GM12878 (cell line): Measurements from ENCODE around the gene IRS1. TPM values are rescaled to one million over a fixed set of nuclear protein-coding genes. Genes with fewer than 3 reads are reported as not detected.

Source experiments
- ATAC-seq: fragments of 200-7000 bp; cut with Tn5 transposase; 3 replicates; pipeline ENCODE4 v1.9.1; 2020; ENCODE audit warnings: mild to moderate bottlenecking, moderate library complexity
- BruUV-seq: library from RNA; stranded (reverse); fragments of 400-500 nt; replicated peaks from 2 replicates; lab custom pipeline; 2021; lab: Mats Ljungman, UMichigan
- CTCF ChIA-PET: fragments of 300-600 bp; sonication (Branson Sonifier 250); formaldehyde crosslinking; extraction: SDS; loops from one replicate; lab custom pipeline; 2021; ENCODE audit warnings: inconsistent platforms; lab: Yijun Ruan, JAX
- POLR2A ChIA-PET: fragments of 350-600 bp; formaldehyde crosslinking; extraction: SDS; loops from one replicate; lab custom pipeline; 2021; ENCODE audit warnings: inconsistent platforms; lab: Charles Lee
- RAD21 ChIA-PET: fragments of 300-600 bp; sonication (Branson Sonifier 250); formaldehyde crosslinking; loops from one replicate; lab custom pipeline; 2023; ENCODE audit warnings: antibody characterized with exemption; ENCODE audit not compliant: unreplicated experiment; lab: Charles Lee
- SMC1A ChIA-PET: fragments of 300-600 bp; sonication (Branson Sonifier 250); formaldehyde crosslinking; loops from one replicate; lab custom pipeline; 2023; ENCODE audit not compliant: unreplicated experiment, uncharacterized antibody; lab: Charles Lee
- DNase-seq: peaks from one replicate; pipeline ENCODE4 v3.0.0-alpha.2; 2011; ENCODE audit warnings: low read depth, low spot score
- FAIRE-seq: peaks from 3 replicates; lab custom pipeline; 2011; peaks lifted over from hg19 to GRCh38; lab: Jason Lieb, UNC
- H2AFZ ChIP-seq: 2 replicates; pipeline ENCODE4 v1.6.0; 2011; ENCODE audit warnings: low read depth, low read length, control low read depth; ENCODE audit not compliant: control insufficient read depth
- H3K27ac ChIP-seq: 2 replicates; pipeline ENCODE4 v1.5.1; 2011; ENCODE audit warnings: control low read depth; ENCODE audit not compliant: control insufficient read depth, insufficient read depth
- H3K27me3 ChIP-seq, 2 experiments: replicated peaks in 1 of 2; 2 replicates each; pipeline versions ENCODE4 v1.6.0 to v1.6.1; 2011; ENCODE audit warnings: low read length in 1 of 2; ENCODE audit not compliant: control insufficient read depth in 2 of 2, insufficient read depth in 2 of 2
- H3K36me3 ChIP-seq, 2 experiments: 2 replicates each; pipeline ENCODE4 v1.5.1; 2011; ENCODE audit warnings: low read length in 1 of 2; ENCODE audit not compliant: control insufficient read depth in 2 of 2, insufficient read depth in 2 of 2
- H3K4me1 ChIP-seq: 2 replicates; pipeline ENCODE4 v1.6.1; 2011; ENCODE audit warnings: mild to moderate bottlenecking, low read length, moderate library complexity, mixed read lengths; ENCODE audit not compliant: control insufficient read depth, insufficient read depth
- H3K4me2 ChIP-seq: 2 replicates; pipeline ENCODE4 v1.6.0; 2011; ENCODE audit warnings: control low read depth; ENCODE audit not compliant: control insufficient read depth, insufficient read depth
- H3K4me3 ChIP-seq: fragments of 200-600 bp; sonication (generic); 2 replicates; pipeline ENCODE4 v1.5.1; 2016
- H3K79me2 ChIP-seq: 2 replicates; pipeline ENCODE4 v1.6.0; 2011; ENCODE audit warnings: low read length; ENCODE audit not compliant: control insufficient read depth, insufficient read depth
- H3K9ac ChIP-seq: 2 replicates; pipeline ENCODE4 v1.8.0; 2011; ENCODE audit warnings: low read length, control low read depth, mixed read lengths; ENCODE audit not compliant: control insufficient read depth, insufficient read depth
- H3K9me3 ChIP-seq: replicated peaks from 3 replicates; pipeline ENCODE4 v1.5.1; 2011; ENCODE audit warnings: mild to moderate bottlenecking, low read length; ENCODE audit not compliant: control insufficient read depth, insufficient read depth
- H4K20me1 ChIP-seq: 2 replicates; pipeline ENCODE4 v1.6.0; 2011; ENCODE audit not compliant: control insufficient read depth, insufficient read depth
- ATF7 ChIP-seq: fragments of 450-650 bp; IDR thresholded peaks from 2 replicates; pipeline ENCODE4 v1.6.1; 2016; ENCODE audit warnings: low read depth, mild to moderate bottlenecking
- BCLAF1 ChIP-seq: fragments of 450-650 bp; IDR thresholded peaks from 2 replicates; pipeline ENCODE4 v1.6.1; 2017; ENCODE audit warnings: antibody characterized with exemption, mild to moderate bottlenecking, moderate library complexity
- CHD1 ChIP-seq: IDR thresholded peaks from 2 replicates; pipeline ENCODE4 v1.6.1; 2012; ENCODE audit warnings: low read depth, low read length, improper control_type of control experiment
- CREB1 ChIP-seq: IDR thresholded peaks from 2 replicates; pipeline ENCODE4 v1.6.1; 2012; ENCODE audit warnings: low read depth, mild to moderate bottlenecking, inconsistent platforms
- EGR1 ChIP-seq, 2 experiments: IDR thresholded peaks; 1 replicate in 1 of 2; 2 replicates in 1 of 2; pipeline ENCODE4 v1.6.1; 2011 to 2012; ENCODE audit warnings: low read depth in 2 of 2, low read length in 2 of 2, borderline replicate concordance in 1 of 2, mild to moderate bottlenecking in 1 of 2, moderate library complexity in 1 of 2
- EP300 ChIP-seq, 2 experiments: fragments of 150-350 bp in 1 of 2; IDR thresholded peaks; 2 replicates each; pipeline ENCODE4 v1.6.1; 2011 to 2012; ENCODE audit warnings: low read depth in 2 of 2, low read length in 2 of 2, borderline replicate concordance in 1 of 2, improper control_type of control experiment in 1 of 2, inconsistent platforms in 1 of 2; ENCODE audit not compliant: control insufficient read depth in 1 of 2
- MTA2 ChIP-seq: fragments of 450-650 bp; IDR thresholded peaks from 2 replicates; pipeline ENCODE4 v1.6.1; 2016; ENCODE audit warnings: low read depth, mild to moderate bottlenecking, moderate library complexity
- PAX8 ChIP-seq: fragments of 450-650 bp; IDR thresholded peaks from 2 replicates; pipeline ENCODE4 v1.6.1; 2017; ENCODE audit warnings: mild to moderate bottlenecking, moderate library complexity
- POU2F2 ChIP-seq: IDR thresholded peaks from 3 replicates; pipeline ENCODE4 v1.6.1; 2011; ENCODE audit warnings: low read depth, mild to moderate bottlenecking, low read length, borderline replicate concordance
- RB1 ChIP-seq: fragments of 450-650 bp; formaldehyde crosslinking; IDR thresholded peaks from 2 replicates; pipeline ENCODE4 v1.6.1; 2017; ENCODE audit warnings: mild to moderate bottlenecking, borderline replicate concordance
- SPI1 ChIP-seq: IDR thresholded peaks from 2 replicates; pipeline ENCODE4 v1.6.1; 2011; ENCODE audit warnings: low read depth, mild to moderate bottlenecking, low read length, moderate library complexity, borderline replicate concordance; ENCODE audit not compliant: insufficient read depth
- TCF3 ChIP-seq: IDR thresholded peaks from 2 replicates; pipeline ENCODE4 v1.6.1; 2012; ENCODE audit warnings: low read depth, mild to moderate bottlenecking, low read length, borderline replicate concordance; ENCODE audit not compliant: insufficient read depth
- ZBED1 ChIP-seq: IDR thresholded peaks from 2 replicates; pipeline ENCODE4 v1.6.1; 2016; ENCODE audit warnings: borderline replicate concordance
- ZNF274 ChIP-seq: IDR thresholded peaks from one replicate; pipeline ENCODE4 v1.8.0; 2011; ENCODE audit not compliant: insufficient read length, insufficient read depth
- WGBS: methylation state at CpG from one replicate; pipeline ENCODE4 v1.1.6; 2016; ENCODE audit warnings: low lambda C conversion rate; ENCODE audit not compliant: insufficient replicate concordance, insufficient coverage; ENCODE audit errors: missing lambda C conversion rate; 5-methylcytosine and 5-hydroxymethylcytosine counted together
- in situ Hi-C: fragments of 300-500 bp; cut with MboI; formaldehyde crosslinking; loops from 9 replicates; pipeline ENCODE4 v1.14.3; 2018; ENCODE audit warnings: mixed read lengths
- intact Hi-C: fragments of 100-400 bp; cut with micrococcal nuclease; formaldehyde crosslinking; loops from one replicate; pipeline ENCODE4 v1.14.2; 2022; ENCODE audit not compliant: unreplicated experiment
- polyA plus RNA-seq, 11 experiments: library from polyadenylated mRNA; depleted of rRNA in 4 of 11; unstranded in 6 of 11; stranded (reverse) in 5 of 11; fragments of >200 nt; fragmentation: Nextera tagmentation in 4 of 11; fragmentation: Illumina TruSeq in 1 of 11; extraction: Ambion mirVana in 4 of 11; extraction: Trizol in 1 of 11; gene quantifications; 1 replicate in 1 of 11; 2 replicates in 10 of 11; pipeline versions ENCODE4 v1.2.1 to v1.2.3, GENCODE V29; 2011 to 2016; ENCODE audit warnings: inconsistent platforms in 2 of 11, missing spikeins in 2 of 11, low read depth in 1 of 11
- total RNA-seq, 4 experiments: library from RNA; depleted of rRNA in 3 of 4; stranded (reverse); fragments of >200 nt in 3 of 4; fragmentation: Illumina TruSeq in 1 of 4; extraction: Trizol in 1 of 4; gene quantifications; 2 replicates each; pipeline versions ENCODE4 v1.2.1 to v1.2.3, GENCODE V29; 2013 to 2021

The IRS1 gene
- total and polyA plus RNA-seq, 10 of the 15 experiments (the other 5 are each of a cell fraction or from before 2014, with no cell fraction given) = 0.03 to 1.7 (median 0.34) TPM

GRCh38 chr2:226797289-226797988 is 2.2 kb downstream of the IRS1 start:
- FAIRE-seq = no peak

More at GRCh38 chr2:226797289-226797988, 2.2 kb downstream of the IRS1 start:
- ChIA-PET RAD21 (interaction anchor here (2.2 kb wide), 1 partner anchor 582 kb away, joined by 7 read pairs; no protein-coding TSS in a partner anchor), SMC1A (interaction anchor here (1.2 kb wide), 2 partner anchors 20 to 1128 kb away, joined by 3 to 4 read pairs; no protein-coding TSS in a partner anchor), CTCF (interaction anchor here (0.7 to 6.3 kb wide), 4 partner anchors 8 to 908 kb away, joined by 3 to 80 read pairs (median 5); no protein-coding TSS in a partner anchor), POLR2A (no interaction called here)
- no peak for DNase-seq
- Histone ChIP-seq H3K79me2 (no peaks in the 10 kb centered on the region), H3K9ac (no peak overlapping the region), H2AFZ (no peak overlapping the region), H3K27ac (no peak overlapping the region), H3K36me3 (no peaks in the 10 kb centered on the region), H4K20me1 (no peaks in the 10 kb centered on the region), H3K4me3 (no peak overlapping the region), H3K4me2 (no peak overlapping the region), H3K27me3 (no peaks in the 10 kb centered on the region), H3K4me1 (peaks cover 8% of the 10 kb centered on the region), H3K9me3 (no peaks in the 10 kb centered on the region)
- TF ChIP-seq BCLAF1 = no peak
- TF ChIP-seq EGR1 (IDR thresholded peaks at IDR 0.05; ENCODE audit: borderline replicate concordance in 1 of 2, low read depth in 2 of 2, low read length in 2 of 2) = no peak
- TF ChIP-seq EP300 (IDR thresholded peaks at IDR 0.05; ENCODE audit: borderline replicate concordance in 1 of 2, control insufficient read depth in 1 of 2, low read depth in 2 of 2, low read length in 2 of 2) = no peak
- no peak for TF ChIP-seq ATF7
- no peak for TF ChIP-seq CHD1
- TF ChIP-seq TCF3 = no peak
- no peak for TF ChIP-seq CREB1
- TF ChIP-seq MTA2 = no peak
- TF ChIP-seq ZBED1 = no peak
- no peak for TF ChIP-seq SPI1
- TF ChIP-seq RB1 = no peak
- TF ChIP-seq ZNF274 = no peak
- no peak for TF ChIP-seq PAX8
- no peak for TF ChIP-seq POU2F2
- in situ Hi-C loops (loop anchor here (5.0 kb wide), 2 partner anchors 910 to 1130 kb away; no protein-coding TSS in a partner anchor), intact Hi-C loops (no loop called here)
- 97% methylated on average over 48 of the region's 50 CpGs for WGBS
- no peak for ATAC-seq
- BruUV-seq = no TSS peak
